Measurements from ENCODE around the gene CLDN1. TPM values are rescaled to one million over a fixed set of nuclear protein-coding genes. Genes with fewer than 3 reads are reported as not detected.

The CLDN1 gene, protein sequence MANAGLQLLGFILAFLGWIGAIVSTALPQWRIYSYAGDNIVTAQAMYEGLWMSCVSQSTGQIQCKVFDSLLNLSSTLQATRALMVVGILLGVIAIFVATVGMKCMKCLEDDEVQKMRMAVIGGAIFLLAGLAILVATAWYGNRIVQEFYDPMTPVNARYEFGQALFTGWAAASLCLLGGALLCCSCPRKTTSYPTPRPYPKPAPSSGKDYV
- 0.25 and 0.42 TPM in 2 replicates for total RNA-seq (2014; rRNA removed; shearing (Covaris generic))

DNA sequence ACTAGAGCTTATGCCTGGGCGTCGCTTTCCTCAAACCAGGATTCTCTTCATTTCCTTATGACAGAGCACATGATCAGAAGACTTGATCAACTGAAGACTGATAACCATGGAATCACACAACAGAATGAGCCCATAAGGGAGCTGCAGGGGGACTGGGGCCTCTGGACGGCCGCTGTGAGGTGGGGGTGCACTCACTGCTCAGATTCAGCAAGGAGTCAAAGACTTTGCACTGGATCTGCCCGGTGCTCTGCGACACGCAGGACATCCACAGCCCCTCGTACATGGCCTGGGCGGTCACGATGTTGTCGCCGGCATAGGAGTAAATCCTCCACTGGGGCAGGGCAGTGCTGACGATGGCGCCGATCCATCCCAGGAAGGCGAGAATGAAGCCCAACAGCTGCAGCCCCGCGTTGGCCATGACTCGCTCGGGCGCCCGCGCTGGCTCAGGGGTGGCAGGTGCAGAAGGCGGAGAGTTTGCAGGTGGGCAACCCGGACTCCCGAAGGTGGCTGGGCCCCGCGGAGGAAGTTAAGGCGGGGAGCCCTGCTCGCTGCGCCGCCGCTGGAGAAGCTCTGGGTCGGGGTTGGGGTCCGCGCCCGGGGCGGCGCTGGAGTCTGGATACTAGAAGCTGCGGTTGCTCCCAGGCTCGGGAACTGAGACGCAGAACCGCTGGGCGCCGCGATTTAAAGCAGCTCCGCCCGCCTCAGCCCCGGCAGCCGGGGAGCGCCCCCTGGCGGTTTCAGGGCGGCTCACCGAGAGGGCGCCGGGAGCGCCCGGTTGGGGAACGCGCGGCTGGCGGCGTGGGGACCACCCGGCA, at the start of gene CLDN1:
Gene CLDN1 (minus strand): TSS at position 658 of the 815 bp plus-strand sequence. CDS start 240 bp downstream, at position 418.
- peak; percentile 71 to 79 for DNase-seq
- Histone ChIP-seq H3K27me3 (no peaks in the 10 kb centered on the region), H3K4me1 (no peaks in the 10 kb centered on the region), H3K9me3 (replicated peaks) (no peaks in the 10 kb centered on the region), H3K27ac (no peak within 1 kb of the TSS; the same call in 1 of the 2 replicates), H3K36me3 (no peaks in the 10 kb centered on the region), H3K4me3 (peak within 1 kb of the TSS; percentile 62)

DNA sequence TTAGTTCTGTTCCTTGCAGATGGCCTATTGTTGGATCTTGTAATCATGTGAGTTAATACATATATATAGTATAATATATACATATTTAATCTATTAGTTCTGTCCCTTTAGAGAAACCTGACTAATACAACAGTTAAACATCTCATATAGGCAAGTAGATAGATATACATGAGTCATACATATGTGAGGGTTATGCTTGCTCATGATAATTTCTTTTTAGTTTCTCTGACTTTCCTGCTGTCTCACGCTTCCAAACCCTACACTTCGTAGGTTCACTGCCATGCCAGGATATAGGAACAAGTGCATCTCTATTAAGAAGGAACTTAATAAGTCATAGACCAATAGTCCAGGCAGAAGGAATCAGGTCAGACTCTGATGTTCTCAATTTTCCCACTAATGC, 48.9 kb upstream of the CLDN1 start:
- H3K4me3 ChIP-seq, result no peak overlapping the region
- no peak overlapping the region for H3K27ac ChIP-seq
- H3K9me3 ChIP-seq (replicated peaks), result no peaks in the 10 kb centered on the region

DNA sequence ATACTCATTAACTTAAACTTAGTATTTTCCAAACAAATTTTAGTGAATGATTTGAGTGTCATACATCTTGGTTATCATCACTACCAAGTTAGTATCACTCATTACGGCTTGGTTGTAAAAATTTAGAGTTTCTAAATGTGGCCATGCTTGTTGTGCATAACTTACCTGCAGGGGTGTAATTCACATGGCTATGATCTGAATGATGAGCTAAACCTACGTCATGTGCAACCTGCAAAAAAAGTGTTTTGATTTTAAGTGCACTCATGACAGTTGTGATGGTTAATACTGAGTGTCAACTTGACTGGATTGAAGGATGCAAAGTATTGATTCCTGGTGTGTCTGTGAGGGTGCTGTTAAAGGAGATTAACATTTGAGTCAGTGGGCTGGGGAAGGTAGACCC, 48.1 kb upstream of the CLDN1 start:
- no peak for DNase-seq

More for the DNA sequence above, 48.9 kb upstream of the CLDN1 start:
- no peaks in the 10 kb centered on the region for H3K27me3 ChIP-seq
- DNase-seq, result no peak
- peaks cover 12% of the 10 kb centered on the region for H3K4me1 ChIP-seq
- no peaks in the 10 kb centered on the region for H3K36me3 ChIP-seq

DNA sequence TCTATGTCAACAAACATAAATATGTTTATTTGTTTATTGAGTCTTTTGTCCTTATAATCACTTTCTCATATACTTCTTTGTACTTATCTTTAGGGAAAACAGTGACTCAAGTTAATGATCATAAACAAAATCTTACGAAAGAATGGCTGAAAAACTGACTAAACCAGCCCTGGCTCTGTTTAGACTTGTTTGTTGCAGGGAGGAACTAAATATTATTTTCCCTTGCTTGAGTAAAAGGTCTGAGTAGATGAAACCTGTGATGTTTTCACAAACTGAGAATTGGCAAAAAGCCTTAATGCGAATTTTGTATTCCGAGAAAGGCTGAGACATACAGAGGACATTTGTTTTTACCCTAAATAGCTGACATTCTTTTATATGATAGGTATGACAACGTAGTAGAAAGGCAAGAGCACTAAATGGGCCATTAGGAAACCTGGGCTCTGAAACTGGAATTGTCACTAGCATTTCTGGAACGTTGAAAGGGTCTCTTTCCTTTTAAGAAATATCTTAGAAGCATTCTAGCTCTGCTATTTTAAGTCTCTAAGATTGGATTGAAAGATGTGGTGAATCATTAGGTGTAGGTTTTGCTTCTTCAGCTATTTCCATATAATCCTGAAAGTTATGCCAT, 47.5 kb upstream of the CLDN1 start:
- no peak overlapping the region for H3K27ac ChIP-seq
- H3K27me3 ChIP-seq, result no peaks in the 10 kb centered on the region
- peaks cover 10% of the 10 kb centered on the region for H3K4me1 ChIP-seq
- H3K9me3 ChIP-seq (replicated peaks), result no peaks in the 10 kb centered on the region
- H3K4me3 ChIP-seq, result no peak overlapping the region
- no peaks in the 10 kb centered on the region for H3K36me3 ChIP-seq
- DNase-seq, result no peak

More for the DNA sequence above, 48.1 kb upstream of the CLDN1 start:
- Histone ChIP-seq H3K4me1 (peaks cover 12% of the 10 kb centered on the region), H3K9me3 (replicated peaks) (no peaks in the 10 kb centered on the region), H3K36me3 (no peaks in the 10 kb centered on the region), H3K27me3 (no peaks in the 10 kb centered on the region), H3K27ac (no peak overlapping the region), H3K4me3 (no peak overlapping the region)

DNA sequence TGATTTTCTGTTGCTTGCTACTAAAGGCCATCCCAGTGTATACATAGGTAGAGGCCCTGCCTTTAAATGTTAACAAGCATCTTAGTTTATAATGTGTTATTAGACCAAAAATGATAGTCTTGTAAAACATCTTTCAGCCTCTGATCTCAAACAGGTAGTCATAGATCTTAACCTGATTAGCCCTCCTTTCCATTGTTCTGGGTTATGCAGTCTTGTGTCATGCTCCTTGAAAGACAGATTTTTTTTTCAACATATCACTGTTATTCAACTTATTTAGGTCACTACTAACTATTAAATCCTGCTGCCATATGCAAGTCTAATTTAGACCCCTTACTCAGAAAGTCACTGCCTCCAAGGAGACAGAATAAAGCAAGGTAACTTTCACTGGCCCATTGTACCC, 46.6 kb upstream of the CLDN1 start:
- no peaks in the 10 kb centered on the region for H3K27me3 ChIP-seq
- H3K9me3 ChIP-seq (replicated peaks), result no peaks in the 10 kb centered on the region
- H3K36me3 ChIP-seq, result no peaks in the 10 kb centered on the region
- DNase-seq, result no peak
- H3K4me3 ChIP-seq, result no peak overlapping the region
- H3K27ac ChIP-seq, result no peak overlapping the region
- peaks cover 1% of the 10 kb centered on the region; the same call in 1 of the 2 replicates for H3K4me1 ChIP-seq

DNA sequence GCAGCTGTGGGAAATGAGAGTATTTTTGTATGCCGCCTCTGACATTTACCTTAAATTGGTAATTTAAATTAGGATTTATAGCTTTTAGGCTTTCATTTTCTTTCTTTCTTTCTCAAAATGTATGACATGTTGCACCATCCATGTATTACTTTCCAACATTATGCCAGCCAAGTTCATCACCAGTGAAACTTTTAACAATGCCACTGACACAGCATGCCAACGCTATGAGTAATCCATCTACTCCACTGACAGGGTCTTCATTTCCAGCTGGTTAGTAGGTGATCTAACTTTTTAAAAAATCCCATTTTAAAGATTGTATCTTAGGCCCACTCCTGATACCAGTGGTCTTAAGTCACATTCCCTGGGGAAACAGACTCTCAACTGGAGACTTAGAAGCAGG, 43.9 kb upstream of the CLDN1 start:
- DNase-seq, result no peak
- Histone ChIP-seq H3K4me1 (no peaks in the 10 kb centered on the region), H3K27ac (no peak overlapping the region), H3K27me3 (no peaks in the 10 kb centered on the region), H3K9me3 (replicated peaks) (no peaks in the 10 kb centered on the region), H3K36me3 (no peaks in the 10 kb centered on the region), H3K4me3 (no peak overlapping the region)

DNA sequence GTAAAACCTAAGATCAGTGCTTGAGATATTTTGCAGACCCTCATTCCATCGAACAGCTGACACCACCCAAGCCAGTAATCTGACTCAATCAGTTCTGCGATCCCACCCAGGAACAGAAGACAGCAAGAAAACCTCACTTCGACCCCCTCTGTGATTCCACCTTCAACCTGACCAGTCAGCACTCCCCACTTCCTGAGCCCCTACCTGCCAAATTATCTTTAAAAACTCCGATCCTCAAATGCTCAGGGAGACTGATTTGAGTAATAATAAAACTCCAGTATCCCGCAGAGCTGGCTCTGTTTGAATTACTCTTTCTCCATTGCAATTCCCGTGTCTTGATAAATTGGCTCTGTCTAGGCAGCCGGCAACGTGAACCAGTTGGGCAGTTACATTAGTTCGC, 40.0 kb upstream of the CLDN1 start:
- H3K36me3 ChIP-seq, result no peaks in the 10 kb centered on the region
- H3K27ac ChIP-seq, result no peak overlapping the region
- H3K4me3 ChIP-seq, result no peak overlapping the region
- no peaks in the 10 kb centered on the region for H3K9me3 ChIP-seq (replicated peaks)
- no peak for DNase-seq
- H3K27me3 ChIP-seq, result no peaks in the 10 kb centered on the region
- peaks cover 2% of the 10 kb centered on the region; the same call in 1 of the 2 replicates for H3K4me1 ChIP-seq

DNA sequence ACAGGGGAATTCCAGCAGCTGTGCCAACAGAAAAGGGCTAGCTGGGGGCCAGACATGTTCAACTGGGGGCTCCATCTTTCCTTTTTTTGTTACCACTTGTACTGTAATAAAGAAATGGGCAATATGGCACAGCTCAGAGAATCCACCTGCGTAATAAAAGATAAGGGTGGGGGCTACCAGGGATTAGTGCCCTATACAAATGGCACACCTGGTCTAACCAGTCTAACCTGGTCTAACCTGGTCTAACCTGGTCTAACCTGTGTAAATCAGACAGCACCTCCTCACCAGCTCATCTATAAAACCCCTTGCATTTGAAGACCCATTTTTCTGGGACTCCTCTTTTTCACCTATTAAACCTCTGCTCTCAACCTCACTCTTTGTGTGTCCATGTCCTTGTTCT, 39.5 kb upstream of the CLDN1 start:
- no peaks in the 10 kb centered on the region for H3K9me3 ChIP-seq (replicated peaks)
- no peak for DNase-seq
- H3K4me1 ChIP-seq, result peaks cover 3% of the 10 kb centered on the region; the same call in 1 of the 2 replicates
- H3K27me3 ChIP-seq, result no peaks in the 10 kb centered on the region
- H3K27ac ChIP-seq, result no peak overlapping the region
- no peak overlapping the region for H3K4me3 ChIP-seq
- H3K36me3 ChIP-seq, result no peaks in the 10 kb centered on the region

DNA sequence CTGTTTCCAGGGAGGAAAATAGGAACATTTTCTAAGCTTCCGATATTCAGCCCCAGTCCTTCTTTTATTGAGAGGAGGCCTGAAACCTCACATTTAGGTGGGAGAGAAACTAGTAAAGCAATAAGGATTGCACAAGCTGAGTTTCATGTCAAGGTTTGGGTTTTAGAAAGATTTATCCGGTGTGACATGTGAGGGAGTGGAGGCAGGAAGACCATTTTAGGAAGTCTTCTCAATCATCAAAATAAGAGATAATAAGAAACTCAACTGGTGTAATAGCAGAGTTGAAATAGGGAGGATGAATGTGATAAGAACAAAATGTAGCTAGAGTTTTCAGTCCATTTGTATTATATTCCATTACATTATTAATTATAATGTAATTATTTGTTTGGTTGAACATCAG, 38.0 kb upstream of the CLDN1 start:
- DNase-seq, result no peak
- Histone ChIP-seq H3K27ac (no peak overlapping the region), H3K36me3 (no peaks in the 10 kb centered on the region), H3K4me3 (no peak overlapping the region), H3K4me1 (peaks cover 3% of the 10 kb centered on the region; the same call in 1 of the 2 replicates), H3K9me3 (replicated peaks) (no peaks in the 10 kb centered on the region), H3K27me3 (no peaks in the 10 kb centered on the region)

DNA sequence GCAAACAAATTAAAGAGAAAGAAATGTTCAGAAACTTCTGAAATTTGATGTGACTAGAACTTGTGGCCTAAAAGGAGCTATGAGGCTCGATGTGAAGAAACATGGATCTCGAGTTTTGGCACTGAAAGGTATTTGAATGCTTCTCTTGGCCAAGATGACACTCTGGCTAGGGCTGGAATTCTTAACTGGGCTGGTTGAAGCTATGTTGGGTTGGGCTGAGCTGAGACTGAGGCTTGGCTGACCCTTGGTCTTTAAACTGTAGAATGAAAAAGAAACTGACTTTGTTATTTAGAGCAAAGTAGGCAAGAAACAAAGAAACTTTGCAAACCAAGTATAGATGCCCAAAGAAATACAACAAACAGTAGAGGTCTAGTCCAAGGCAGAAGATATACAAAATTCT, 37.6 kb upstream of the CLDN1 start:
- Histone ChIP-seq H3K27ac (no peak overlapping the region), H3K27me3 (no peaks in the 10 kb centered on the region), H3K4me3 (no peak overlapping the region), H3K9me3 (replicated peaks) (no peaks in the 10 kb centered on the region), H3K36me3 (no peaks in the 10 kb centered on the region), H3K4me1 (peaks cover 3% of the 10 kb centered on the region; the same call in 1 of the 2 replicates)
- DNase-seq, result no peak

DNA sequence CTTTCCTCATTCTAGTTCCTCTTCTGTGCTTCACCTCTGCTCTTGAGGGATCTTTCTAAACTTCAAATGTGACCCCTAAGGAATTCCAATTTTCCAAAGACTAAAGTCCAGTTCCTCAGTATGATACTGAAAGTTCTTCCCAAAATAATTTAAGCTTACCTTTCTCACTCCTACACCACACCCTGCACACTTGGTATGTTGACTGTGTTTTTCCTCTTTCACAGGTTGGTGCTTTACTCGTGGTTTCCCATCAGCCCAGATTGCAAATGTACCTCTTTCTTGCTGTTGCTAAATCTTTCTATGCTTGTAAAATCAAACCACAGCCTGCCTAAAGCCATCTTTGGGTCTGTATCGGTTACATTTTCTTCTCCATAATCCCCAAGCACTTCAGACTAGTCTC, 35.2 kb upstream of the CLDN1 start:
- Histone ChIP-seq H3K27me3 (no peaks in the 10 kb centered on the region), H3K36me3 (no peaks in the 10 kb centered on the region), H3K27ac (no peak overlapping the region), H3K9me3 (replicated peaks) (no peaks in the 10 kb centered on the region), H3K4me1 (peaks cover 3% of the 10 kb centered on the region; the same call in 1 of the 2 replicates), H3K4me3 (no peak overlapping the region)
- DNase-seq, result peak; percentile 7 to 47

DNA sequence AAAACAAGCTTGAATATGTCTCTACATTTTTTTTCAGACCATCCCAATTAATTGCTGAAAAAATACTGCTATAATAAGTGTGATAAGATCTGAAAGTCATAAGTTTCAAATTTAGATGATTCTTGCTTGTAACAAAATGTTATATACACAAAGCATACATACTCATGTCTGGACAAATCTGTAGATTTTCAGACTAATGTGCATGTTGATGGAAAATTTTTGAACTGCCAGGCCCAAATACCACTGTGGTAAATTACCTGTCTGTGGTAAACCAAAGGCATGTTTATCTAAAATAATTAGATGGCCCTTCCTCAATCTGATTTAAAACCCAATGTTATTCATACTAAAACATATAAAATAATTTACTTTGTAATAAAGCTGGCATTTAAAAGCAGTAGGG, 34.0 kb upstream of the CLDN1 start:
- peaks cover 3% of the 10 kb centered on the region; the same call in 1 of the 2 replicates for H3K4me1 ChIP-seq
- no peak overlapping the region for H3K4me3 ChIP-seq
- H3K36me3 ChIP-seq, result no peaks in the 10 kb centered on the region
- H3K27ac ChIP-seq, result no peak overlapping the region
- DNase-seq, result no peak
- no peaks in the 10 kb centered on the region for H3K9me3 ChIP-seq (replicated peaks)
- H3K27me3 ChIP-seq, result no peaks in the 10 kb centered on the region

DNA sequence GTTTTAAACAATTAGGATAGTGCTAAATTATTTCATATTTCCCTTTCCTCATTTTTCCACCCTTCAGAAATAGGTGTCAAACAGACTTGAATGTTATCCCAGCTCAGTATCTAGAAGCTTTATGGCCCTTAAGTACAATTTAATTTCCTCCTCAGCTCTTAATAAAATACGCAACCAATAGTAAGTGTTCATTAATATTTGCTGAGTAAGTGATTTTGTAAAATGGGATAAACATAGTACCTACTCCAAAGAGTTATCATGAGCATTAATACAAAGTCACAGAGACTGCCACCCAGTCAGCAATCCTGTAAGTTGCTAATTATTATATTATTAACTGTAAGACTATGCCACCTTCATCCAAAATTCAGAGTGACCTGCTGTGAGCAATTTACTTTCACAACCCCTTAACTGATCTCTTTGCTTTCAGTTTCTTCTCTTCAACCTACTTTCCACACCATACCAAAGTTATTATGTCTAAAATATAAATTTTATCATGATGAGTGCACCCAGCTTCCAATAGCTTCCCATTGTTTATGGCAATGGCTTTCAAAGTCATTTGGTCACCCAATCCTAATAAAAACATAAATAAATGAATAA, 30.7 kb upstream of the CLDN1 start:
- no peaks in the 10 kb centered on the region for H3K27me3 ChIP-seq
- H3K4me1 ChIP-seq, result peaks cover 3% of the 10 kb centered on the region; the same call in 1 of the 2 replicates
- no peaks in the 10 kb centered on the region for H3K36me3 ChIP-seq
- H3K9me3 ChIP-seq (replicated peaks), result no peaks in the 10 kb centered on the region
- H3K4me3 ChIP-seq, result no peak overlapping the region
- DNase-seq, result no peak
- no peak overlapping the region for H3K27ac ChIP-seq

DNA sequence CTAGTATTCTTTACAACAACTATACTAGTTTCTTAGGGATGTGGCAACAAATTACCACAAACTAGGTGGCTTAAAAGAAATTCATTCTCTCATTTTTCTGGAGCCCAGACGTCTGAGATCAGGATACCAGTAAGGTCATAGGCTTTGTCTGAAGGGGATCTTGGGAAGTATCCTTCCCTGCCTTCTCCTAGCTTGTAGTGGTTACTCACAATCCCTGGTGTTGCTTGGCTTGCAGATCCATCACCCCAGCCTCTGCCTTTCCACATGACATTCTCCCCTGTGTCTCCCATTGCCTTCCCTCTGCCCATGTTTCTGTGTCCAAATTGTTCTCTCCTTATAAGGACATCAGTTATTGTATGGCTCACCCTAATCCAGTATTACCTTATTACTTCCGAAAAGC, 24.3 kb upstream of the CLDN1 start:
- peaks cover 2% of the 10 kb centered on the region; the same call in 1 of the 2 replicates for H3K4me1 ChIP-seq
- no peaks in the 10 kb centered on the region for H3K27me3 ChIP-seq
- no peak for DNase-seq
- no peaks in the 10 kb centered on the region for H3K9me3 ChIP-seq (replicated peaks)
- H3K36me3 ChIP-seq, result no peaks in the 10 kb centered on the region
- H3K27ac ChIP-seq, result no peak overlapping the region
- H3K4me3 ChIP-seq, result no peak overlapping the region

DNA sequence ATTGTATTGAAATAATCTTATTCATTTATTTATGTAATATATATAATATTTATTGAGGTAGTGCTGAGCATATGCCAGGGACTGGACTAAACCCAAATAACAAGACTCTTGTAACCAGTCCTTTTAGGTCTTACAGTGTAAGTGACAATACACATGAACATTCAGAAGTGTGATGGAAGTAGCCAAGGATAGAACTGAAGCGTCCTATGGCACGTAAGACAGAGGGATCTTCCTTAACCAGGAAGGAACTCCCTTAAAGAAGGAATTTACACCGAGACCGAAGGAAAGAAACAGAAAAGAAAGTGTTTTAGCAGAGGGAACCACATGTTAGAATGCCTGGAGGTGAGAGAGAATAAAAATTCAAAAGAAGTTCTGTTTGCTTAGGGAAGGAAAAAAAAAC, 23.6 kb upstream of the CLDN1 start:
- H3K4me1 ChIP-seq, result peaks cover 2% of the 10 kb centered on the region; the same call in 1 of the 2 replicates
- H3K36me3 ChIP-seq, result no peaks in the 10 kb centered on the region
- H3K27me3 ChIP-seq, result no peaks in the 10 kb centered on the region
- no peaks in the 10 kb centered on the region for H3K9me3 ChIP-seq (replicated peaks)
- H3K4me3 ChIP-seq, result no peak overlapping the region
- DNase-seq, result no peak
- H3K27ac ChIP-seq, result no peak overlapping the region
